HEK293 (cell line): ENCODE results near the gene TMEM167B.

ENCODE experiments used
- CTCF ChIP-seq: fragments of 450-650 bp; formaldehyde crosslinking; IDR thresholded peaks from 2 replicates; pipeline ENCODE4 v1.5.1; 2016; ENCODE audit warnings: missing biosample characterization, missing genetic modification characterization
- MYNN ChIP-seq: fragments of 450-650 bp; formaldehyde crosslinking; IDR thresholded peaks from 2 replicates; pipeline ENCODE4 v1.5.1; 2016; ENCODE audit warnings: missing biosample characterization, missing genetic modification characterization, borderline replicate concordance
- PRDM4 ChIP-seq: fragments of 450-650 bp; formaldehyde crosslinking; IDR thresholded peaks from 2 replicates; pipeline ENCODE4 v1.5.1; 2017; ENCODE audit warnings: missing biosample characterization, missing genetic modification characterization
- SCRT1 ChIP-seq: fragments of 450-650 bp; formaldehyde crosslinking; IDR thresholded peaks from 2 replicates; pipeline ENCODE4 v1.5.1; 2016; ENCODE audit warnings: missing biosample characterization, missing genetic modification characterization, borderline replicate concordance
- SETDB1 ChIP-seq: IDR thresholded peaks from one replicate; pipeline ENCODE4 v1.6.1; 2017; ENCODE audit warnings: mild to moderate bottlenecking, low read length, moderate library complexity, mixed read lengths; ENCODE audit not compliant: insufficient read length
- SP7 ChIP-seq: fragments of 450-650 bp; formaldehyde crosslinking; IDR thresholded peaks from 2 replicates; pipeline ENCODE4 v1.5.1; 2016; ENCODE audit warnings: missing biosample characterization, missing genetic modification characterization
- ZBTB10 ChIP-seq: fragments of 450-650 bp; formaldehyde crosslinking; IDR thresholded peaks from 2 replicates; pipeline ENCODE4 v1.5.1; 2016; ENCODE audit warnings: missing biosample characterization, missing genetic modification characterization
- ZBTB11 ChIP-seq: fragments of 450-650 bp; formaldehyde crosslinking; conservative IDR thresholded peaks from 2 replicates; pipeline ENCODE4 v1.5.1; 2016; ENCODE audit warnings: low read depth, missing biosample characterization, missing genetic modification characterization
- ZBTB8A ChIP-seq: fragments of 450-650 bp; formaldehyde crosslinking; IDR thresholded peaks from 2 replicates; pipeline ENCODE4 v1.5.1; 2016; ENCODE audit warnings: missing biosample characterization, missing genetic modification characterization
- ZEB2 ChIP-seq: fragments of 450-650 bp; formaldehyde crosslinking; IDR thresholded peaks from 2 replicates; pipeline ENCODE4 v1.5.1; 2016; ENCODE audit warnings: missing biosample characterization, missing genetic modification characterization
- ZNF174 ChIP-seq: fragments of 450-650 bp; formaldehyde crosslinking; IDR thresholded peaks from 2 replicates; pipeline ENCODE4 v1.5.0; 2017; ENCODE audit warnings: missing biosample characterization, mild to moderate bottlenecking, missing genetic modification characterization
- ZNF184 ChIP-seq: fragments of 450-650 bp; IDR thresholded peaks from 2 replicates; pipeline ENCODE4 v1.5.1; 2018; ENCODE audit warnings: missing biosample characterization, mild to moderate bottlenecking, missing genetic modification characterization
- ZNF211 ChIP-seq: fragments of 450-650 bp; formaldehyde crosslinking; IDR thresholded peaks from 2 replicates; pipeline ENCODE4 v1.5.1; 2016; ENCODE audit warnings: low read depth, missing biosample characterization, missing genetic modification characterization
- ZNF280D ChIP-seq: fragments of 450-650 bp; formaldehyde crosslinking; IDR thresholded peaks from 2 replicates; pipeline ENCODE4 v1.5.1; 2016; ENCODE audit warnings: missing biosample characterization, missing genetic modification characterization
- ZNF391 ChIP-seq: fragments of 450-650 bp; formaldehyde crosslinking; IDR thresholded peaks from 2 replicates; pipeline ENCODE4 v1.5.1; 2016; ENCODE audit warnings: low read depth, missing biosample characterization, missing genetic modification characterization, borderline replicate concordance
- ZNF426 ChIP-seq: fragments of 450-650 bp; formaldehyde crosslinking; IDR thresholded peaks from 2 replicates; pipeline ENCODE4 v1.5.1; 2017; ENCODE audit warnings: missing biosample characterization, missing genetic modification characterization, mild to moderate bottlenecking, inconsistent platforms, moderate library complexity
- ZNF521 ChIP-seq: fragments of 450-650 bp; formaldehyde crosslinking; IDR thresholded peaks from 2 replicates; pipeline ENCODE4 v1.5.1; 2017; ENCODE audit warnings: missing biosample characterization, mild to moderate bottlenecking, missing genetic modification characterization
- ZNF558 ChIP-seq: fragments of 450-650 bp; formaldehyde crosslinking; IDR thresholded peaks from 2 replicates; pipeline ENCODE4 v1.5.1; 2016; ENCODE audit warnings: missing biosample characterization, missing genetic modification characterization
- ZNF600 ChIP-seq: fragments of 450-650 bp; formaldehyde crosslinking; IDR thresholded peaks from 2 replicates; pipeline ENCODE4 v1.5.1; 2016; ENCODE audit warnings: missing biosample characterization, missing genetic modification characterization
- ZNF626 ChIP-seq: fragments of 450-650 bp; sonication (Bioruptor Pico); formaldehyde crosslinking; IDR thresholded peaks from 2 replicates; pipeline ENCODE4 v1.5.1; 2018; ENCODE audit warnings: missing biosample characterization, missing genetic modification characterization, inconsistent platforms
- ZNF629 ChIP-seq: fragments of 450-650 bp; formaldehyde crosslinking; IDR thresholded peaks from 2 replicates; pipeline ENCODE4 v1.5.1; 2017; ENCODE audit warnings: missing biosample characterization, missing genetic modification characterization
- ZNF654 ChIP-seq: fragments of 450-650 bp; formaldehyde crosslinking; IDR thresholded peaks from 2 replicates; pipeline ENCODE4 v1.5.1; 2016; ENCODE audit warnings: low read depth, missing biosample characterization, missing genetic modification characterization
- ZNF660 ChIP-seq: fragments of 450-650 bp; IDR thresholded peaks from 2 replicates; pipeline ENCODE4 v1.5.1; 2018; ENCODE audit warnings: missing biosample characterization, mild to moderate bottlenecking, missing genetic modification characterization
- ZSCAN30 ChIP-seq: fragments of 450-650 bp; IDR thresholded peaks from 2 replicates; pipeline ENCODE4 v1.5.1; 2018; ENCODE audit warnings: missing biosample characterization, mild to moderate bottlenecking, missing genetic modification characterization, moderate library complexity

The TMEM167B gene

GRCh38 chr1:109089242-109090015 lies 1.1 kb upstream of the TMEM167B start (continued):
- TF ChIP-seq ZBTB11 (tag by site-specific recombination) = peak; percentile 75
- 0 out of 2 replicates have a peak, but pooled peaks have one; percentile 67 for TF ChIP-seq ZNF184 (tag by site-specific recombination)
- no peak for TF ChIP-seq ZNF521 (tag by site-specific recombination)
- no peak for TF ChIP-seq ZNF211 (tag by site-specific recombination)
- peak; percentile 59 for TF ChIP-seq ZNF654 (tag by site-specific recombination)
- no peak for TF ChIP-seq ZNF426
- 0 out of 2 replicates have a peak, but pooled peaks have one; percentile 16 for TF ChIP-seq ZBTB8A (tag by site-specific recombination)
- TF ChIP-seq ZBTB10 (tag by site-specific recombination) = no peak
- TF ChIP-seq ZNF174 (tag by site-specific recombination) = no peak
- no peak for TF ChIP-seq ZNF626 (tag by site-specific recombination)
- no peak for TF ChIP-seq MYNN
- TF ChIP-seq ZNF600 = peak; percentile 23; the same call in 1 of the 2 replicates
- TF ChIP-seq ZNF660 (tag by site-specific recombination) = peak; percentile 66; the same call in 1 of the 2 replicates
- TF ChIP-seq ZNF391 (tag by site-specific recombination) = 0 out of 2 replicates have a peak, but pooled peaks have one; percentile 25
- 0 out of 2 replicates have a peak, but pooled peaks have one; percentile 12 for TF ChIP-seq ZSCAN30
- TF ChIP-seq ZNF558 = 0 out of 2 replicates have a peak, but pooled peaks have one; percentile 33
- peak; percentile 52; the same call in 1 of the 2 replicates for TF ChIP-seq ZEB2 (tag by site-specific recombination)
- TF ChIP-seq ZNF629 (tag by site-specific recombination) = peak; percentile 28; the same call in 1 of the 2 replicates
- no peak for TF ChIP-seq PRDM4 (tag by site-specific recombination)
- peak; percentile 46 for TF ChIP-seq SETDB1
- no peak for TF ChIP-seq SCRT1 (tag by site-specific recombination)
- TF ChIP-seq SP7 = peak; percentile 88
- no peak for TF ChIP-seq ZNF280D (tag by site-specific recombination)
- peak; percentile 37; the same call in 1 of the 2 replicates for TF ChIP-seq CTCF (tag by site-specific recombination)
